Fibroblast of the conjunctiva (primary cell): ENCODE data around the gene PLAU.
"Not testable (repeated sequence)": the region's sequence is repeated elsewhere in the genome, so short reads cannot be mapped to it uniquely, and the experiment has no call there.

Source experiments
- DNase-seq: peaks from one replicate; pipeline ENCODE4 v3.0.0-alpha.2; 2010; ENCODE audit warnings: low read depth

Gene PLAU

GRCh38 chr10:73898730-73899410 lies 12.1 kb upstream of the PLAU start:
- no peak for DNase-seq

GRCh38 chr10:73899423-73899822 lies 11.5 kb upstream of the PLAU start:
- no peak for DNase-seq

GRCh38 chr10:73900064-73900463 lies 10.9 kb upstream of the PLAU start:
- no peak for DNase-seq

- no peak for DNase-seq
Observed at GRCh38 chr10:73901261-73901660, 9.7 kb upstream of the PLAU start.

- no peak for DNase-seq
Observed at GRCh38 chr10:73902351-73902750, 8.6 kb upstream of the PLAU start.

- DNase-seq, result no peak
Observed at GRCh38 chr10:73905256-73906020, 5.5 kb upstream of the PLAU start.

- peak; percentile 99 for DNase-seq
Observed at GRCh38 chr10:73906524-73907447, 4.1 kb upstream of the PLAU start.

- no peak for DNase-seq
Observed at GRCh38 chr10:73907841-73908517, 3.0 kb upstream of the PLAU start.

GRCh38 chr10:73908853-73909539 lies 1.9 kb upstream of the PLAU start:
- DNase-seq, result peak; percentile 61

- DNase-seq, result no peak
Observed at GRCh38 chr10:73909540-73910115, 1.3 kb upstream of the PLAU start.

- no peak for DNase-seq
Observed at GRCh38 chr10:73910401-73910763, 550 bp upstream of the PLAU start.

GRCh38 chr10:73911553-73912004 lies 647 bp downstream of the PLAU start:
- DNase-seq, result no peak

GRCh38 chr10:73914036-73914435 lies 3.1 kb downstream of the PLAU start:
- no peak for DNase-seq

- no peak for DNase-seq
Observed at GRCh38 chr10:73915206-73915851, 4.4 kb downstream of the PLAU start.

- DNase-seq, result no peak
Observed at GRCh38 chr10:73916761-73917470, 6.0 kb downstream of the PLAU start.

GRCh38 chr10:73917566-73918305 lies 6.8 kb downstream of the PLAU start:
- no peak for DNase-seq

- DNase-seq, result not testable (repeated sequence)
Observed at GRCh38 chr10:73919481-73919880, 8.5 kb downstream of the PLAU start.

- DNase-seq, result peak; percentile 60
Observed at GRCh38 chr10:73920089-73920488, 9.2 kb downstream of the PLAU start.
